CD4-positive, alpha-beta T cell treated with Interleukin-4 for 4 hours (primary cell): ENCODE data around the gene SPINDOC.
"Not testable (repeated sequence)": the region's sequence is repeated elsewhere in the genome, so short reads cannot be mapped to it uniquely, and the experiment has no call there.

Experiments used
- DNase-seq: peaks from one replicate; pipeline ENCODE4 v3.0.0-alpha.2; 2020

The SPINDOC gene

DNA sequence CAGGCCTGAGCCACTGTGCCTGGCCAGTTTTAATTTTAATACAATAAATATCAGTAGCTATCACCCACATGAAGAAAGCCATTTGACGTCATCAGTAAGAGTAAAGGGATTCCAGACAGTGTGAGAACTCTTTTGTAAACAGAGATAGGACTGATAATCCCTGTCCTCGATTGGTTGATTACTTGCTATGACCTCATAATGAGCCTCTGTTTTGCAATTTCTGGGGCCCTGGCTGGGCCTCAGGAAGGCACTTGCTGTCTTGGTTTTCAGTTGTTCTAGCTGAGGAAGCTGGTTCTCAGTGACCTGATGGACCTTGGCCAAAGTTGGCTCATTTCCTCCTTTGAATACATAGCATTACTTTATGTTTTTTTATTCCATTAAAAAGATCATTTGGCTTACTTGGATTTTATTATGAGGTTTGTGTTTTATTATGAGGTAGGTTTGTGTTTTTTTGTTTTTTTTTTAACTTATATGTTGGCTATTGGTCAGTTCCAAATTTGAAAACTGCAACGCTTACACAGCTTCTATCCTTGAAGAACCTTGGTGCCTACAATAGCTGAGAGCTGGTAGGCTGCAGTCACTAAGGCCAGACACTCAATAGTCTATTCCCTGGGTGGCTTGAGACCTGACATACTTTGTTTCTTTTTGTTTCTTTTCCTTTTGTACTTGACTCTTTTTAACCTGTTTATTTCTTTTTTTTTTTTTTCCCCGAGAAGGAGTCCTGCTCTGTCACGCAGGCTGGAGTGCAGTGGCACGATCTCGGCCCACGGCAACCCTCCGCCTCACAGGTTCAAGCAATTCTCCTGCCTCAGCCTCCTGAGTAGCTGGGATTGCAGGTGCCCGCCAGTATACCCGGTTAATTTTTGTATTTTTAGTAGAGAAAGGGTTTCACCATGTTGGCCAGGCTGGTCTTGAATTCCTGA is 45.6 kb downstream of the SPINDOC start:
- no peak for DNase-seq

DNA sequence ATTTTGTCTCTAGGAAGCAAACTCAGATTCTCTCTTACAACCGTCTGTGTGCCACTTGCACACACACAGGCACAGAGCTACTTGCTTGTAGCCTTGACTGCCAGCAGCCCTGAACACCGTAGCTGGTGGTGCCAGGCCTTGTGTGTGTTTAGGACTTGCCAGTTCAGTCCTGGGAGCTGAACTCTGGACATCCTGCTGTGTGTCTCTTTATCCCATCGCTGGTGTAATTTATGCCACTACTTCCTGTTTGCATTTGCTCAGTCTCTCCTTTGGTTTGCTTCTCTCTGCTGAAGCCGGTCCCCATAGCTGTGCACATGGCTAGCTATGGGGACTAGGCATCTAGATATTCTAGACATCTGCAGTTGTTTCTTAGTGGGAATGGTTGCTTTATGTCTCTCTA is 49.7 kb downstream of the SPINDOC start:
- DNase-seq, result no peak

DNA sequence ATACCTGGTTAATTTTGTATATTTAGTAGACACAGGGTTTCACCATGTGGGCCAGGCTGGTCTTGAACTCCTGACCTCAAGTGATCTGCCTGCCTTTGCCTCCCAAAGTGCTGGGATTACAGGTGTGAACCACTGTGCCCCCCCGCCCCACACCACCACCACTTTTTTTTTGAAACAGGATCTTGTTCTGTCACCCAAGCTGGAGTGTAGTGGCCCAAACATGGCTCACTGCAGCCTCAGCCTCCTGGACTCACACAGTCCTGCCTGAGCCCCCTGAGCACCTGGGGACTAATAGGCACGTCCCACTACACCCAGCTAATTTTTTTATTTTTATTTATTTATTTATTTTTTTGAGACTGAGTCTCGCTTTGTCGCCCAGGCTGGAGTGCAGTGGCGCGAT is 50.4 kb downstream of the SPINDOC start:
- not testable (repeated sequence) for DNase-seq

DNA sequence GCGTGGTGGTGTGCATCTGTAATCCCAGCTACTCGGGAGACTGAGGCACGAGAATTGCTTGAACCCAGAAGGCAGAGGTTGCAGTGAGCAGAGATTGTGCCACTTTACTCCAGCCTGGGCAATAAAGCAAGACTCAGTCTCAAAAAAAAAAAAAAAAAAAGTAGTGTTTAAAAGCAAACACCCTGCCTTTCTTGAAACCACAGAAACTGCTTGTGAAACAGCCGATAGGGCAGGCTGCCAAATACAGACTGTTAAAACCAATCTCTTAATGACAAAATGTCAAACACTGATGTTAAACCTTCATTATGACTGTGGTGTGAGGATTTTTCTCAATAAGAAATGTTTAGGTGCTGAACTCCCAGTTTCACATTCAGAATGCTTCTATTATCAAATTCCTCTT is 53.0 kb downstream of the SPINDOC start:
- peak; percentile 90 for DNase-seq

DNA sequence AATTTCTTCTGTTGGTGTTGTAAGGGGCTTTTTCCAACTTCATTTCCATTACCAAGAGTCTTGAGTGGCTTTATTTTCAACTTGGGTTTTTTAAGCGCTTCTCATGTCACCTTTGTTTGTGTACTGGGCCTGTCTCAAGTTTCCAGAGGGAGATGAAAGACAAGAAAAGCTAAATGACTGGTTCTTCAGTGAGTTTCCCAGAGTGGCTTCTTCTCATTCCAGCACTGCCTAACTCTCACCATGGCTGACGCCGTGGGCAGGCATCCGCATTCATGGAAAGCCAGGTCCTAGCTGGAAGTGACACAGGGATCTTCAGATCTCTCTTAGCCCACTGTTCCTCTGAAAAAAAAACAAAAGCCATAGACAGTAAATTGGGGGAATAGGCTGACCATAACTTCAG is 54.3 kb downstream of the SPINDOC start:
- DNase-seq, result no peak

DNA sequence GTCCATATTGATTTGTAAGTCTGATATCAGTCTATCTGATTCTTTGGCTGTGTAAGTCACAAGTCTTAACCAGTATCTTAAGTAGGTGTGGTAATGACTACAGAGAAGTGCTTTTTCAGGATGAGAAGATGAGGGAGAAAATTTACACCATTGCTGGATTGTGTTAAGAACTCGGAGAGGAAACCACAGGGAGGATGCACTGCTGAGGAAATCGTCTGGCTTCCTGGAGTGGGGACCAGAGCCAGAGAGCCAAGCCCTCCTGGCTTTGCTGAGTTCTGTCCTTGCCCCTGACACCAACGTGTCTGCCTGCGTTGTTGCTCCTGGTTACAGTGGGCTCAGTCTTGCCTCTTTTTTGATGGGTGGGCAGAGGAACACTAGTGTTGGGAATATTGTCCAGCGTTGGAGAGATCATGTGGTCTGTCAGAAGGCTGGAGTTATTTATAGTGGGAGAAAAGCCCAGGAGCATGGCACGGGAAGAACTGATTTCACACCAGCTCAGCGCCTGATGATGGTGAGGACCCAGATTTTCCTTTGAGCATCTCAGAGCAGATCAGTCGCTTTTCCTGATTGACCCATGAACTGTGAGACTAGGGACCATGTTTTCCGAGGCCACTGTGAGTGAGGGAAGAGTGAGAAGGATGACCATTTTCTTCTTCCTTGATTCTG is 55.3 kb downstream of the SPINDOC start:
- no peak for DNase-seq

DNA sequence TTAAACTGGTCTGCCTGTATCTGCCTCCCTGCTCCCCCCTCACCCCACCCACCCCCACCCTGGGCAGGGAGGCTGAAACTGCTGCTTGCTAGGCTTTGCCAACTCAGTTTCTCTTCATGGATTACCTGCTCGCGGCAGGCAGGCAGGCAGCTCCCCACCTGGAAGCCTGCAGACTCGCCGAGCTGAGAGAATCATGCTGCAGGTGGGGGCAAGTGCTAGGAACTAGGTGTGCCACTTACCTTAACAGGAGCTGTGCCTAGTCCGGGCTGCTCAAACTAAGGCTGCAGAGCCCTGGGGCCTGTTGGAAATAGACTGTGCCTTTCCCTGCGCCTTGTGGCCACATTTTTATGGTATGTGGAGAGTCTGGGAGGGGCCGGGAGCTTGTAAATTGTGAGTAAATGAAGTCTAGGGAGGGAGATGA is 55.9 kb downstream of the SPINDOC start:
- DNase-seq, result no peak

DNA sequence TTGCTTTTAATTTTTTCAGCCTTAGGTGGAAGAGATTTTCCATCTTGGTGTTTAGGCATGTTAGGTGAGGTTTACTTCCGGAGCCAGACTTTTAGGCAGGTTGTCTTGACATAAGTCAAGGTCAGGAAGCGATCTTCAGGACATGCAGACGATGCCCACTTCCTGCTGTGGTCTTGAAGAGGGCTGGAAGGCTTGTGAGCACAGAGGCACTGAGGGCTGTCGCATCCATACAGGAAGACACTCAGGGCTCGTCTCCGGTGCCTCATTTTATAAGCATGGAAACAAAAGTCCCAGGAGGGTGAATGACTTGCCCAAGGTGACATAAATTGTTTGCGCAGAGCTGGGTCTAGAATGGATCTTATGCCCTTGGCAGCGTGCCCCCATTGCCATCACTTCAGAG is 56.4 kb downstream of the SPINDOC start:
- DNase-seq, result peak; percentile 51

DNA sequence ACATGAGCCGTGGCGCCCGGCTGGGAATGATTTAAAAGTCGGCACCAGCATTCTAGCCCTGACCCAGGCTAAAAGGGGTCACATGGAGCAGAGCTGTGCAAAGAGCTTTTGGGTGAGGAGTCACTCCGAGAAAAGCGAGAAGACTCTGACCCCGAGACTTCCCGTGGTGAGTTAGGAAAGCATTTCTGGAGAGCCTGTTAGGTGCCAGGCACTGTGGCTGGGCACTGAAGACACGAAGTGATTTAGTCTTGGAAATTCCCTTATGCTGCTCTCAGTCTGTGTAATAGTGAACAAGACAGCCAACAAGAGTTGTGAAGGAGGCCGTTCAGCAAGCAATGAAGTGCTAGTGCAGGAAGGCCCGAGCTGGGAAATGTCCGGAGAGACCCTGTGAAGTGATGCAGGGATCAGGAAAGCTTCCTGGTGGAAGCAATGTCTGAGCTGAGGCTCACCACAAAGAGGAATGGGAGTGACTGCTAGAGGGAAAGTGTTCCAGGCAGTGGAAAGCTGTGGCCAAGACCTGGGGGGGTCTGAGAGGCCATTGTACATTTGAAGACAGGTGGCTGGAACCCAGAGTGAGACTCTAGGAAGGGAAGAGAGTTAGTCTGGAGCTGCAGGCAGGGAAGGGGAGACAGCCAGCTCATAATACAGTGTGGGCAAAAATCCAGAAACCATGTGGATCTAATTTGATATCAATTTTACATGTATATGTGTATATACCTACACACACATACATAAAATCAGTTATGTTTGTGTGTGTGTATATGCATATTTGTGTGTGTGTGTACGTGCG is 57.3 kb downstream of the SPINDOC start:
- DNase-seq, result no peak

DNA sequence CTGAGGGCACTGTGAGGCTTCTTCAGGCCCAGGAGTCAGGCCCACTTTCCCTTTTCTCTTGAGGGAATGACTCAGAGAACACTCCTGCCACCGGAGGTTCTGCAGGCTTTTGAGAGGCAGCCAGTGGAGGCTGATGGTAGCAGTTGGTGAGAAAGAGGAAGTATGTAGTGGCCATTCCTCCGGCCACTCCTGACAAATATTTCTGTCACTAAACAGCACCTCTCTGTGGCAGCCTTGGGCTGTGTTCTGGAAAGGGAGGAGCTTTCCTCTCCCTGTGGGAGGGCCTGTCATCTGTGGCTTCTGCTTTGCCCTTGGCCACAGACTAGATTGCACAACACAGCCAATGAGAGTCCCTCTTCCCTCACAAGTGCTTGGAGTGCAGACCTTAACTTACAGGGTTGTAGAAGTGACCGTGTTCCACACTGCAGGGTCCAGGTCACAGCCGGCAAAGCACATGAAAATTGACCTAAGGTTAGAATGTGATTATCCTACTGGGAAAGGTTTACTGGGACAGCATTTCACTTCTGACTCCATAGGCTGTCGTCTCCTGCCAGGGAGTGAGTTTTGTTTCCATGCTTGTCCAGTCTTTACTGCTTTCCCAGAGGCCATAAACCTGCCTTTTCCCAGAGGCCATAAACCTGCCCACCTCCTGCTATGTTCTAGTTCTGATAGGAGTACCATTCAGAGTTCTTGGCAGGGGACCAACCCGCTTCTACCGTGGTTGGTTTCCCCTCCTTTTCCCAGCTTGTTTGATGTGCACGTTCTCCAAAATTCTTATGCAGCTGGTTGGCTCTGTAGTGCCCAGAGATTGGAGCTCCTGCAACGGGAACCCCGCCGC is 58.9 kb downstream of the SPINDOC start:
- peak; percentile 55 for DNase-seq

DNA sequence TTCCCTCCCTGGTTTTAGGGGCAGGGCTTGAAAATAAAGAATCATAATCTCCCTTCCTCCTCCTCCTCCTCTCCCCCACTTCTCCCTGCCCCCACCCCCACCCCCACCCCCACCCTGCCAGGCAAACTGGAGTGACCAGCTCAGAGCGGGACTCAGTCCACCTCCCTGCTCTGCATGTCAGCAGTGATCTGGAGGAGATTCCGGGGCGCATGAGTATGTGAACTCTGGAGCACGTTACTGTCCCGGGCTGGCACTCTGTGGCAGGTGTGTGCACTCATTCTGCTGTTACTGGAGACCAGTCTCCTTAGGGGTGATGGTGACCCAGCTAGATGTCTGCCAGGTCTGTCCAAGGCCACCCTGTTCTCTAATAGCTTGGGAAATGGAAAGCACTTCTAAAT is 59.5 kb downstream of the SPINDOC start:
- DNase-seq, result no peak

DNA sequence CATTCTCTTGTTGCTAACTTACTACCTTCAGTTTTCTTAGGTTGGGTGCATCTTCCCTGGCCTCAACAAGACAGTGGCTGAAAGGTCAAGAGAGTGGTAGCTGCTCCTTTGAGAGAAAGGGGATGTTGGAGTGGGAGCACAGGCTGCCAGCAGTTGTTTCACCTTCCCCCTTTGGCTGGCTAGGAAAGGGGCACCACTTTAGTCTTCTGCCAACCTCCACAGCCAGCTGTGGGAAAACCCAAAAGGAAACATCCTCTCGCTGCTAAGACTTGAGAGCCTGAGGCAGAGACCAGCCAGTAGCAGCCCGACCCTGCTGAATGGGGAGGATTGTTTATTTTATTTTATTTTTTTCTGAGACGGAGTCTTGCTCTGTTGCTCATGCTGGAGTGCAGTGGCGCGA is 60.1 kb downstream of the SPINDOC start:
- DNase-seq, result no peak

DNA sequence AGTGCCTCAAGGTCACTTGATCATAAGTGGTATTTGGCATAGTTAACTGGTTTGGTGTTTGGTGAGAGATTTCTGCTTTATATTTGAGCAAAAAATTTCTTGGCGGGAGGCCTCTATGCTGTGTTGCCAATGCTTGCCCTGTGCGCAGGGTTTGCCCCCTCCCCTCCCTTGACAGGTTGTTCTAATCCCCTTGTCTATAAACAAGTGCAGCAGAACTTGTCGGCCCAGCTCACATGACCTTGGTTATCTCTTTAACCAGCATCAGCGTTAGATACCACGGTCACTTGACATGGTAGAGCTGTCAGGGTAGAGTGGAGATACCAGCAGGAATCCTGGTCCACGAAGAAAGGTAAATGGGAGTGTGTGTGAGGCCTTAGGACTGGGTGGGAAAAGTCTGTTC is 61.3 kb downstream of the SPINDOC start:
- no peak for DNase-seq

DNA sequence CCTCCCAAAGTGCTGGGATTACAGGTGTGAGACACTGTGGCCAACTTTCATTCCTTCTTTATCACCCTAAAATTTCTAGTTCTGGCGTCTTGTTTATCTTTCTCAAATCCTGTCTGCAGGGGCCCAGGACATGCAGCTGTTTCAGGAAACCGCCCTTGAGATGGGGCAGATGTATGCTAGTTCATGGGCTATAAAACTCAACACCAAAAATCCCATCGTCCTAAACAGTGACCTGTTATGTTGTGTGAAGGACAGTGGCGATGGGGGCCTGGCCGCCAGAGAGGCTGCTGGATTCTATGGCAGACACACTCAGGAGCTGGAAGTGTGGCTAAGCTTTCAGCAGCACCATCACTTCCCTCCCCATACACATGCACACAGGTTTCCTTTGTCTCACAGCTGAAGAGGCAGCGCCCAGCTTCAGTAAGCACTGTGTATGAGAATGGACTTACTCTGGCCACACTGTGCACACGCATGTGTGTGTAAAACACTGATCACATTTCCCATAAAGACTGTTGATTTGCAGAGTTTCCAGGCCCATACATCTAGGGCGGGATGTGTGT is 62.3 kb downstream of the SPINDOC start:
- no peak for DNase-seq

DNA sequence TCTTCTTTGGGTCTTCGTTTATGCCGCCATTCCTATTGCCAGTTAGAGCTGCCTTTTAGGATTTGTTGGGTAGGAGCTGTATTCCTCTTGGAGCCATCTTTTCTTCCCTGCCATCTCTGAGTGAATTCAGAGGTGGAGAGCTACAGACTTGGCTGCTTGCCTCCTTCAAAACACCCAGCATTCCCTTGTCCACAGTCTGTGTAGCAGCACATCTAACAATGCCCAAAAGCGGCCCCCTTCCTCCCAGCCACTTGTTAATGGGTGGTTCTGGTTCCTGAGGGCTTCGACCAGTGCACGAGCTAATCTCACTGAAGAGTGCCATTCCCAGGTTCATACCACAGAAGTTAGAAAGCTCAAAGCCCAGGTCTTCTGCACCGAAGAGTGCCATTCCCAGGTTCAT is 63.4 kb downstream of the SPINDOC start:
- DNase-seq, result no peak
